RWPE1 (cell line): Measurements from ENCODE around the gene LURAP1L.

Source experiments
- CTCF ChIA-PET: fragments of 350-600 bp; sonication (Branson Sonifier 250); formaldehyde crosslinking; extraction: SDS; loops from one replicate; lab custom pipeline; 2021; lab: Yijun Ruan, JAX
- POLR2A ChIA-PET: fragments of 400-600 bp; formaldehyde crosslinking; extraction: SDS; loops from one replicate; lab custom pipeline; 2020; ENCODE audit warnings: antibody characterized with exemption; ENCODE audit not compliant: low non-redundant PET; lab: Yijun Ruan, JAX
- DNase-seq: peaks from one replicate; pipeline ENCODE4 v3.0.0; 2012; ENCODE audit warnings: low spot score
- H3K27ac ChIP-seq: fragments of 450-650 bp; 2 replicates; pipeline ENCODE4 v1.5.1; 2017
- TF ChIP-seq, protein P1 (sequence below): fragments of 450-650 bp; conservative IDR thresholded peaks from 2 replicates; pipeline ENCODE4 v1.5.1; 2017; ENCODE audit warnings: low read depth, mild to moderate bottlenecking

LURAP1L gene

DNA sequence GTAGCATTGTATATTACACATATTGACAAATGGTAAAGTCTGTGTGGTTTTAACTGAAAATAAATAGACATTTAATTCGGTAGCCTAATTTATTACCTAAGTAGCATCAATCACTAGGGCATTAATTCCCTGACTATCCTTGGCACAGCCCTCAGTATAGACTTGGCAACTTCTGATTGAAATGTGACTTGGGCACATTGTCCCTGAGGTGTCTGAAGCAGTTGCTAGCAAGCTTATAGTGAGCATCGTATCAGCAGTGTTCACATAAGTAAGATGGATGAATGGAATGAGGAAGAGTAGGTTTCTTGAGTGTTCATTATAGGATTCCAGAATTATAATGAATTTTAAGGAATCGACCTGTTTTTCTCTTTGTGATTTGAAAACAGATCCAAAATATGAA lies 16.1 kb downstream of the LURAP1L start:
- ChIA-PET POLR2A (no interaction called here), CTCF (no interaction called here)
- no peak overlapping the region for H3K27ac ChIP-seq
- DNase-seq = no peak
- TF ChIP-seq, protein P1, sequence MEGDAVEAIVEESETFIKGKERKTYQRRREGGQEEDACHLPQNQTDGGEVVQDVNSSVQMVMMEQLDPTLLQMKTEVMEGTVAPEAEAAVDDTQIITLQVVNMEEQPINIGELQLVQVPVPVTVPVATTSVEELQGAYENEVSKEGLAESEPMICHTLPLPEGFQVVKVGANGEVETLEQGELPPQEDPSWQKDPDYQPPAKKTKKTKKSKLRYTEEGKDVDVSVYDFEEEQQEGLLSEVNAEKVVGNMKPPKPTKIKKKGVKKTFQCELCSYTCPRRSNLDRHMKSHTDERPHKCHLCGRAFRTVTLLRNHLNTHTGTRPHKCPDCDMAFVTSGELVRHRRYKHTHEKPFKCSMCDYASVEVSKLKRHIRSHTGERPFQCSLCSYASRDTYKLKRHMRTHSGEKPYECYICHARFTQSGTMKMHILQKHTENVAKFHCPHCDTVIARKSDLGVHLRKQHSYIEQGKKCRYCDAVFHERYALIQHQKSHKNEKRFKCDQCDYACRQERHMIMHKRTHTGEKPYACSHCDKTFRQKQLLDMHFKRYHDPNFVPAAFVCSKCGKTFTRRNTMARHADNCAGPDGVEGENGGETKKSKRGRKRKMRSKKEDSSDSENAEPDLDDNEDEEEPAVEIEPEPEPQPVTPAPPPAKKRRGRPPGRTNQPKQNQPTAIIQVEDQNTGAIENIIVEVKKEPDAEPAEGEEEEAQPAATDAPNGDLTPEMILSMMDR = no peak

- ChIA-PET CTCF (interaction anchor here (0.6 kb wide), 1 partner anchor 102 kb away, joined by 3 read pairs; no protein-coding TSS in a partner anchor), POLR2A (no interaction called here)
- H3K27ac ChIP-seq = no peak overlapping the region
- TF ChIP-seq, protein P1 = no peak
- DNase-seq = no peak
Observed at GRCh38 chr9:12794101-12794799, 19.4 kb downstream of the LURAP1L start.

DNA sequence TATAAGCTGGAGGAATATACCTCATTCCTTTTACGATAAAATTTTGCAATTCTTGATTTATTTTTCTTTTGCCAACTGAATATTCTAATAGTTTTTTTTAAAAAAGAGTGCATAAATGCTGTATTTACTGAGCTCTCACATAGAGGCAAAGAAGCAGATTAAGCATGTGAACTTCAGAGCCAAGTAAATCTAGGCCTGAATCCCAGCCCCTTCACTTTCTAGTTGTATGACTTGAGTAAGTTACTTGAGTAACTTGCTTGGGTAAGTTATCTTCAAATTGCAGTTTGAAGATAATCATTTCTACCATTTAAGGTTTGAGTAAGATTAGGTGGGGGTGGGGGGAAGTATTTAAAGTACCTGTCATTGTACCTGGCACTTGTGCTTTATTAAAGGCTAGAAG lies 21.8 kb downstream of the LURAP1L start:
- ChIA-PET POLR2A (no interaction called here), CTCF (no interaction called here)
- H3K27ac ChIP-seq = no peak overlapping the region
- DNase-seq = no peak
- TF ChIP-seq, protein P1 = no peak

DNA sequence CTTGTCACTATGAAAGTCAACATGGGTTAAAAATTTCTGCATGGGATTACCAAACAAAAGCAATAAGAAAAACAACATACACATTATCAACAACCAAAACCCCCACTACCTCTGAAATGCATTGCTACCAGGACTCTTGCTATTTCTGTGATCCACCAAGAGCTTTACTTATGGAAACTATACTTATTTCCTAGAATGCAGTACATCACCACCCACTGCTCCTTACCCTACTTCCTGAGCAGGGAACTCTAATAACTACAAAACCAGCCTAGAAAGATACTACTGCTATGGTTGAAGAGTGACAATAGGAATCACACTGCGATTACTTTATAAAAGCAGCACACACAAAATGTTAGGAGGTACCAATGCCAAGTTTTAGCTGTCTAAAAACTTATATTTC lies 22.2 kb downstream of the LURAP1L start:
- H3K27ac ChIP-seq = no peak overlapping the region
- ChIA-PET POLR2A (interaction anchor here (1.0 kb wide), 1 partner anchor 21 kb away, joined by 3 read pairs; no protein-coding TSS in a partner anchor), CTCF (no interaction called here)
- DNase-seq = no peak
- TF ChIP-seq, protein P1 = no peak

DNA sequence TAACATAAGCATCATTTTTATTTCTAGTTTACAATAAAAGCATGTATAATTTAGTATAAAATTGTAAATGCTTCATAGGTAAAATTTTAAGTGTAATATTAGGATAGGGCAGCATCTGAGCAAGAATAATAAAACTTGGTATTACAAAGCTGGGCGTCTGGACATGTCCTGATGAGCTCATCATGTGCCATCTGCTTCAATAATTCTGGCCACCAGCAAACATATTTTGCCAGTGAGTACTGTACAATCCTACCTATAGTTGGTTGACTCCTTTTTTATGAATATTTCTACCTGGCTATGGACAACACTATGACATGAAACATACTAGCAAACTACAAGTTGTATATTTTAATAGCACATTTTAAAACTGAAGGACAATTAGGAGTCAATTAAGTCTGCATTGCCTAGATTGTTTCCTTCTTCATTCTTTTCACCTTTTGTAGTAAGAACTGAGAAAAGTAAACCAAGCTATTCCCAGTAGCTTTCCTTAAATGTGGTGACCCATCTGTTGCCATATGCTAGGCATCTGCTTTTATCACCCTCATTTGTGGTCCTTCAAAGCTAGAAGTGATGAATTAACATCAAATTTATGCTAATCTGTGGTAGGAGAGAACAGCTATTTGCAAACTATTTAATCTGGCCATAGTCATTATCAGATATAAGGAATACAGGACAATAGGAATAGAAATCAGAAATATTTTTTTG lies 23.4 kb downstream of the LURAP1L start:
- TF ChIP-seq, protein P1 = no peak
- CTCF ChIA-PET = interaction anchor here (0.6 to 0.9 kb wide), 2 partner anchors 22 to 79 kb away, joined by 3 to 4 read pairs; no protein-coding TSS in a partner anchor
- POLR2A ChIA-PET = interaction anchor here (1.0 kb wide), 1 partner anchor 22 kb away, joined by 3 read pairs; no protein-coding TSS in a partner anchor

DNA sequence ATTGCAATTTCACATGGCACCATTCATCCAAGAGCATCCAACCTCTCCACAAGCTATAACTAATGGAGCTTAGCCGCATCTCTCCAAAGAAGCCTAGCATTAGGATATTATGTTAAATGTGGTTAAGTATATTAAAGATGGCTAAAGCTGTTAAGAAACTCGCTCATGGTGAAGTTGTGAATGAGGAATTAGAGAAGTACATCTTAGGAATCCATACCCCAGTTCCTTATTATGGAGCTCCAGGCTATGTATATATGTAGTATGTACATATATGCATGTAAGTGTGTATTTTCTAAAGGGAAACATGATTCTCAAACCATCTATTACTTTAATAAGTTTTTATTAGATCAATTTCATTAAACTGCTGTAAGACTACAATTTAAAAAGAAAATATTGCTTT lies 26.4 kb downstream of the LURAP1L start:
- ChIA-PET CTCF (no interaction called here), POLR2A (interaction anchor here (0.6 kb wide), 1 partner anchor 96 kb away, joined by 4 read pairs; no protein-coding TSS in a partner anchor)
- DNase-seq = no peak
- TF ChIP-seq, protein P1 = no peak
- H3K27ac ChIP-seq = no peak overlapping the region

More for the DNA sequence above, 23.4 kb downstream of the LURAP1L start:
- peak; percentile 52 for DNase-seq
- H3K27ac ChIP-seq = no peak overlapping the region
